Lung (tissue), 12 donors: ENCODE results near the gene ZNF581. TPM values are rescaled to one million over a fixed set of nuclear protein-coding genes. Genes with fewer than 3 reads are reported as not detected.

Experiments
- ATAC-seq: fragments of 200-7000 bp; cut with Tn5 transposase; one replicate; pipeline ENCODE4 v1.9.1; 2020; ENCODE audit warnings: moderate number of reproducible peaks; ENCODE audit not compliant: insufficient read depth, low FRiP score
- DNase-seq, 3 donors: peaks; one replicate each; pipeline ENCODE4 v3.0.0-alpha.2; 2013 to 2017
- H3K27ac ChIP-seq, 2 donors: one replicate each; pipeline ENCODE4 v1.5.1; 2013; ENCODE audit warnings: mild to moderate bottlenecking in 2 of 2, moderate library complexity in 2 of 2, control low read depth in 1 of 2, inconsistent platforms in 1 of 2, low read depth in 1 of 2, low read length in 1 of 2
- H3K27me3 ChIP-seq, 3 donors: one replicate each; pipeline ENCODE4 v1.5.1; 2013; ENCODE audit warnings: low read length in 2 of 3; ENCODE audit not compliant: control insufficient read depth in 3 of 3, insufficient read depth in 3 of 3
- H3K36me3 ChIP-seq, 4 donors: one replicate each; pipeline ENCODE4 v1.5.1; 2013; ENCODE audit warnings: low read length in 4 of 4, mild to moderate bottlenecking in 1 of 4, moderate library complexity in 1 of 4; ENCODE audit not compliant: control insufficient read depth in 4 of 4, insufficient read depth in 4 of 4
- H3K4me1 ChIP-seq, 5 donors: one replicate each; pipeline ENCODE4 v1.5.1; 2013; ENCODE audit warnings: low read length in 5 of 5, mild to moderate bottlenecking in 2 of 5, moderate library complexity in 1 of 5; ENCODE audit not compliant: control insufficient read depth in 5 of 5, insufficient read depth in 5 of 5
- H3K4me3 ChIP-seq: one replicate; pipeline ENCODE4 v1.5.1; 2013; ENCODE audit warnings: mild to moderate bottlenecking, control low read depth, moderate library complexity
- H3K9ac ChIP-seq, 2 donors: one replicate each; pipeline ENCODE4 v1.5.1; 2013; ENCODE audit warnings: low read length in 2 of 2, control low read depth in 1 of 2; ENCODE audit not compliant: insufficient read depth in 1 of 2
- H3K9me3 ChIP-seq, 4 donors: one replicate each; pipeline ENCODE4 v1.5.1; 2013; ENCODE audit warnings: low read length in 3 of 4, mild to moderate bottlenecking in 1 of 4, moderate library complexity in 1 of 4; ENCODE audit not compliant: control insufficient read depth in 4 of 4, insufficient read depth in 3 of 4
- CTCF ChIP-seq: IDR thresholded peaks from 2 replicates; pipeline ENCODE4 v1.5.1; 2012; ENCODE audit warnings: mild to moderate bottlenecking; ENCODE audit errors: control extremely low read depth, extremely low read depth
- WGBS, 2 donors: extraction: QIAGEN DNeasy Blood & Tissue Kit; methylation state at CpG; one replicate each; pipeline ENCODE4 v1.1.7; 2013; 5-methylcytosine and 5-hydroxymethylcytosine counted together
- polyA plus RNA-seq, 2 donors: library from polyadenylated mRNA; stranded (reverse); fragments of 200-250 nt; gene quantifications; one replicate each; pipeline ENCODE4 v1.2.1, GENCODE V29; 2013
- total RNA-seq, 2 donors: library from RNA; depleted of rRNA in 1 of 2; stranded (reverse); fragments of >200 nt in 1 of 2; gene quantifications; one replicate each; pipeline ENCODE4 v1.2.1, GENCODE V29; 2014 to 2021
- donor health status: control.
- donor health status: control.
- donor health status: Bipolar disorder and iron deficiency.
- donor health status: healthy.
- donor health status: DM: yes; HTN: yes; CAD: no.

ZNF581 gene
- total and polyA plus RNA-seq, 4 donors = 15.0 to 18.1 (median 15.6) TPM

DNA sequence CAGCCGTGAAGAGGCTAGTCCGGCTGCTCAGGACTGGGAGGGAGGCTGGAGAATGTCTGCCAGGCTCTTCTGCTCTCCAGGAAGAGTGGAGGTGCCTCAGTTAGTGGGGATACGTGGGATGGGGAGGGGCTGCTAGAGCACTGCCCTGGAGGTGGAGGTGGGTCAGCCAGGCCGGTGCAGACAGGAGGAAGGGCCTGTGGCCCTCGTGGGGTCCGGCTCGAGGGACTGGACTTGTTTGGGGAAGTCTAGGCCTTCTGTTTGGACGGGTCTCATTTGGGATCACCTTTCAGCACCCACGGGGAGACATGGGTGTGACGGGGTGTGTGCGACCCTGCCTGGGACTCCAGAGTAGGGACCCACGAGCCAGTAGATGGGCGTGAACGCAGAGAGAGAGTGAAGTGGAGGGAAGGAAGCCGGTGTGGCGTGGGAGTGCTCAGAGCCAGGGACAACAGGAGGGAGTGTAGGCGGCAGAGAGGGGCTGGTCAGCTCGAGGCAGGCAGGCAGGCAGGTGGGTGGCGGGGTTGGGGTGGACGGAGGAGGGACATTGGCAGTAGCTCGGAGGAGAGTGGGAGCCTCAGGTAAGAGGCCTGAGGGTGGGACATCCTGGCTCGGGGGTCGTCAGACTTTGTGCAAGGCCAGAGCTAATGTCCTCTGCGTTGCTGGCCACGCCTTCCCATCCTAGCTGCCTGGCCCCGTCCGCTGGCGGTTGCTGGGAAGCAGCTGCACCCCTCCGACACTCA, 43.0 kb downstream of the ZNF581 start:
- peaks cover 0 to 8% (median 0%) of the 10 kb centered on the region in 5 donors for H3K4me1 ChIP-seq

GRCh38 chr19:55687281-55688201, 44.1 kb downstream of the ZNF581 start:
- no peak overlapping the region for H3K4me3 ChIP-seq
- H3K36me3 ChIP-seq = peaks cover 3 to 73% (median 22%) of the 10 kb centered on the region in 4 donors
- no peak overlapping the region for H3K27ac ChIP-seq
- no peak for DNase-seq
- no peaks in the 10 kb centered on the region for H3K27me3 ChIP-seq
- WGBS, 2 donors = 92 to 98% methylated on average over 22 of the region's 22 CpGs
- TF ChIP-seq CTCF = no peak
- no peak for ATAC-seq
- peaks cover 0 to 8% (median 0%) of the 10 kb centered on the region in 5 donors for H3K4me1 ChIP-seq
- H3K9me3 ChIP-seq = no peaks in the 10 kb centered on the region
- H3K9ac ChIP-seq = no peak overlapping the region

More for the DNA sequence above, 43.0 kb downstream of the ZNF581 start:
- ATAC-seq = no peak
- Histone ChIP-seq H3K4me3 (no peak overlapping the region), H3K27me3 (no peaks in the 10 kb centered on the region), H3K27ac (no peak overlapping the region), H3K9me3 (no peaks in the 10 kb centered on the region), H3K9ac (no peak overlapping the region), H3K36me3 (peaks cover 3 to 68% (median 29%) of the 10 kb centered on the region in 4 donors)
- 92 to 94% methylated on average over 29 of the region's 29 CpGs for WGBS, 2 donors
- TF ChIP-seq CTCF = no peak
- DNase-seq = no peak

- Histone ChIP-seq H3K9me3 (no peaks in the 10 kb centered on the region), H3K4me3 (no peak overlapping the region), H3K36me3 (peaks cover 7 to 83% (median 21%) of the 10 kb centered on the region in 4 donors), H3K27ac (no peak overlapping the region), H3K27me3 (no peaks in the 10 kb centered on the region), H3K9ac (no peak overlapping the region), H3K4me1 (peaks cover 0 to 8% (median 0%) of the 10 kb centered on the region in 5 donors)
- no peak for ATAC-seq
- WGBS, 2 donors = 84% methylated on average over 26 to 27 of the region's 27 CpGs
- TF ChIP-seq CTCF = no peak
- DNase-seq = no peak
These were observed 45.2 kb downstream of the ZNF581 start for GRCh38 chr19:55688422-55689218.
